ENCODE measurements around the gene NFKBIE.

The NFKBIE gene

GRCh38 chr6:44298055-44298803, 32.9 kb upstream of the NFKBIE start:
- H3K9me3 ChIP-seq (ENCODE audit: low read length): no peaks in the 10 kb centered on the region
- no peaks in the 10 kb centered on the region for H3F3A ChIP-seq (ENCODE audit: insufficient read depth, low read length)
- H2AFZ ChIP-seq (ENCODE audit: low read length): no peak overlapping the region
- no peaks in the 10 kb centered on the region for H3K9me2 ChIP-seq (ENCODE audit: low read depth, low read length)
- no peaks in the 10 kb centered on the region for H4K20me1 ChIP-seq (ENCODE audit: insufficient read depth, low read length)
- no peak overlapping the region for H3K27ac ChIP-seq (ENCODE audit: low read depth, low read length, poor library complexity, severe bottlenecking)
- no peaks in the 10 kb centered on the region for H3K4me1 ChIP-seq (ENCODE audit: insufficient read depth, low read length, severe bottlenecking)
- no peaks in the 10 kb centered on the region for H3K27me3 ChIP-seq (ENCODE audit: insufficient read depth, low read length)
- no peaks in the 10 kb centered on the region for H3K79me2 ChIP-seq (ENCODE audit: insufficient read depth, low read length)
- H3K36me3 ChIP-seq (ENCODE audit: insufficient read depth, low read length): peaks cover 29% of the 10 kb centered on the region
- no peak overlapping the region for H3K4me2 ChIP-seq (ENCODE audit: low read length)
- H3K4me3 ChIP-seq (ENCODE audit: low read depth, low read length, poor library complexity, severe bottlenecking): no peak overlapping the region
- H3K9ac ChIP-seq (ENCODE audit: low read length): no peak overlapping the region
- TF ChIP-seq EZH2 (IDR thresholded peaks at IDR 0.05; ENCODE audit: borderline replicate concordance, low read length): no peak
- TF ChIP-seq CTCF (IDR thresholded peaks at IDR 0.05; ENCODE audit: low read length): no peak

- H3K4me3 ChIP-seq (ENCODE audit: low read depth, low read length, poor library complexity, severe bottlenecking): no peak overlapping the region
- no peaks in the 10 kb centered on the region for H3F3A ChIP-seq (ENCODE audit: insufficient read depth, low read length)
- H4K20me1 ChIP-seq (ENCODE audit: insufficient read depth, low read length): no peaks in the 10 kb centered on the region
- H3K79me2 ChIP-seq (ENCODE audit: insufficient read depth, low read length): no peaks in the 10 kb centered on the region
- no peak overlapping the region for H3K4me2 ChIP-seq (ENCODE audit: low read length)
- H3K27me3 ChIP-seq (ENCODE audit: insufficient read depth, low read length): peaks cover 2% of the 10 kb centered on the region; the same call in 1 of the 2 replicates
- no peaks in the 10 kb centered on the region for H3K4me1 ChIP-seq (ENCODE audit: insufficient read depth, low read length, severe bottlenecking)
- no peak overlapping the region for H3K27ac ChIP-seq (ENCODE audit: low read depth, low read length, poor library complexity, severe bottlenecking)
- H3K9me2 ChIP-seq (ENCODE audit: low read depth, low read length): no peaks in the 10 kb centered on the region
- peaks cover 21% of the 10 kb centered on the region for H3K36me3 ChIP-seq (ENCODE audit: insufficient read depth, low read length)
- no peak overlapping the region for H2AFZ ChIP-seq (ENCODE audit: low read length)
- H3K9me3 ChIP-seq (ENCODE audit: low read length): no peaks in the 10 kb centered on the region
- H3K9ac ChIP-seq (ENCODE audit: low read length): no peak overlapping the region
- no peak for TF ChIP-seq EZH2 (IDR thresholded peaks at IDR 0.05; ENCODE audit: borderline replicate concordance, low read length)
- no peak for TF ChIP-seq CTCF (IDR thresholded peaks at IDR 0.05; ENCODE audit: low read length)
These were observed 32.0 kb upstream of the NFKBIE start for GRCh38 chr6:44297063-44298038.

GRCh38 chr6:44294832-44295791, 29.8 kb upstream of the NFKBIE start:
- H3F3A ChIP-seq (ENCODE audit: insufficient read depth, low read length): no peaks in the 10 kb centered on the region
- H3K27ac ChIP-seq (ENCODE audit: low read depth, low read length, poor library complexity, severe bottlenecking): no peak overlapping the region
- no peak overlapping the region for H2AFZ ChIP-seq (ENCODE audit: low read length)
- no peaks in the 10 kb centered on the region for H3K9me3 ChIP-seq (ENCODE audit: low read length)
- H3K79me2 ChIP-seq (ENCODE audit: insufficient read depth, low read length): no peaks in the 10 kb centered on the region
- no peak overlapping the region for H3K4me3 ChIP-seq (ENCODE audit: low read depth, low read length, poor library complexity, severe bottlenecking)
- no peaks in the 10 kb centered on the region for H4K20me1 ChIP-seq (ENCODE audit: insufficient read depth, low read length)
- H3K27me3 ChIP-seq (ENCODE audit: insufficient read depth, low read length): peaks cover 4% of the 10 kb centered on the region; the same call in 1 of the 2 replicates
- no peak overlapping the region for H3K4me2 ChIP-seq (ENCODE audit: low read length)
- no peaks in the 10 kb centered on the region for H3K9me2 ChIP-seq (ENCODE audit: low read depth, low read length)
- H3K36me3 ChIP-seq (ENCODE audit: insufficient read depth, low read length): 0 out of 2 replicates have a peak, but pooled peaks cover under 1% of the 10 kb centered on the region
- no peak overlapping the region for H3K9ac ChIP-seq (ENCODE audit: low read length)
- H3K4me1 ChIP-seq (ENCODE audit: insufficient read depth, low read length, severe bottlenecking): no peaks in the 10 kb centered on the region
- TF ChIP-seq CTCF (IDR thresholded peaks at IDR 0.05; ENCODE audit: low read length) (no peak), EZH2 (IDR thresholded peaks at IDR 0.05; ENCODE audit: borderline replicate concordance, low read length) (no peak)

All from OCI-LY1 (cell line).